HCT116 (cell line): ENCODE data around the gene KLHL2. TPM values are rescaled to one million over a fixed set of nuclear protein-coding genes. Genes with fewer than 3 reads are reported as not detected.

ENCODE experiments used
- ATAC-seq: fragments of 200-7000 bp; cut with Tn5 transposase; 2 replicates; pipeline ENCODE4 v1.9.1; 2020; ENCODE audit warnings: mild to moderate bottlenecking, moderate library complexity
- BruUV-seq: library from RNA; stranded (reverse); fragments of 400-500 nt; replicated peaks from 2 replicates; lab custom pipeline; 2021; lab: Mats Ljungman, UMichigan
- CTCF ChIA-PET: fragments of 300-600 bp; sonication (Branson Sonifier 250); formaldehyde crosslinking; loops from one replicate; lab custom pipeline; 2021; ENCODE audit warnings: antibody characterized with exemption; lab: Charles Lee
- POLR2A ChIA-PET: fragments of 300-600, 350-600 bp; sonication (Branson Sonifier 250); formaldehyde crosslinking; loops from one replicate; lab custom pipeline; 2021; ENCODE audit warnings: antibody characterized with exemption; lab: Charles Lee
- RAD21 ChIA-PET, 2 experiments: fragments of 300-600 bp; sonication (Branson Sonifier 250); formaldehyde crosslinking; loops; one replicate each; lab custom pipeline; 2023; ENCODE audit warnings: low total read pairs in 2 of 2; ENCODE audit not compliant: uncharacterized antibody in 2 of 2, unreplicated experiment in 2 of 2, low non-redundant PET in 1 of 2; lab: Charles Lee
- DNase-seq: peaks from one replicate; pipeline ENCODE4 v3.0.0-alpha.2; 2010; ENCODE audit warnings: low read depth, low spot score
- H2AFZ ChIP-seq: fragments of 200-600 bp; shearing (Covaris generic), sonication (generic); 2 replicates; pipeline ENCODE4 v1.6.1; 2017; ENCODE audit warnings: low read depth, mixed run types, mixed read lengths, antibody characterized with exemption, low read length; ENCODE audit not compliant: poor library complexity, severe bottlenecking
- H3K27ac ChIP-seq: 2 replicates; pipeline ENCODE4 v1.5.1; 2012; ENCODE audit warnings: low read depth, low read length
- H3K27me3 ChIP-seq: fragments of 200-600 bp; sonication (generic); 2 replicates; pipeline ENCODE4 v1.6.1; 2016; ENCODE audit warnings: mixed run types, low read length, mixed read lengths; ENCODE audit not compliant: insufficient read depth
- H3K36me3 ChIP-seq, 2 experiments: fragments of 200-500 bp in 1 of 2; fragments of 200-600 bp in 1 of 2; sonication (Bioruptor generic) in 1 of 2; sonication (generic) in 1 of 2; 2 replicates each; pipeline versions ENCODE4 v1.5.1 to v1.6.1; 2014 to 2016; ENCODE audit warnings: low read length in 2 of 2, inconsistent platforms in 1 of 2, mixed read lengths in 1 of 2, mixed run types in 1 of 2; ENCODE audit not compliant: insufficient read depth in 2 of 2, control insufficient read depth in 1 of 2
- H3K4me1 ChIP-seq, 2 experiments: fragments of 200-600 bp in 1 of 2; sonication (generic) in 1 of 2; 2 replicates each; pipeline versions ENCODE4 v1.5.1 to v1.6.1; 2012 to 2017; ENCODE audit warnings: low read length in 2 of 2, inconsistent platforms in 1 of 2, mild to moderate bottlenecking in 1 of 2, mixed read lengths in 1 of 2, mixed run types in 1 of 2, moderate library complexity in 1 of 2; ENCODE audit not compliant: insufficient read depth in 2 of 2, control insufficient read depth in 1 of 2
- H3K4me2 ChIP-seq: fragments of 200-600 bp; sonication (generic); 2 replicates; pipeline ENCODE4 v1.6.1; 2017; ENCODE audit warnings: mixed run types, low read length, mixed read lengths
- H3K4me3 ChIP-seq, 2 experiments: fragments of 200-600 bp in 1 of 2; sonication (generic) in 1 of 2; replicated peaks in 1 of 2; 2 replicates each; pipeline ENCODE4 v1.5.1; 2011 to 2016; ENCODE audit warnings: low read length in 2 of 2, control low read depth in 1 of 2, low read depth in 1 of 2, mild to moderate bottlenecking in 1 of 2, mixed read lengths in 1 of 2, mixed run types in 1 of 2
- H3K79me2 ChIP-seq: fragments of 200-600 bp; sonication (generic); 2 replicates; pipeline ENCODE4 v1.6.1; 2017; ENCODE audit warnings: mild to moderate bottlenecking, mixed run types, low read length, moderate library complexity, mixed read lengths; ENCODE audit not compliant: insufficient read depth
- H3K9ac ChIP-seq: fragments of 200-600 bp; sonication (generic); 2 replicates; pipeline ENCODE4 v1.6.1; 2016; ENCODE audit warnings: low read length, mixed read lengths
- H3K9me2 ChIP-seq: fragments of 200-600 bp; sonication (generic), shearing (Covaris generic); 2 replicates; pipeline ENCODE4 v1.6.1; 2017; ENCODE audit warnings: mixed run types, mild to moderate bottlenecking, moderate library complexity; ENCODE audit not compliant: insufficient read depth
- H3K9me3 ChIP-seq, 2 experiments: fragments of 200-500 bp in 1 of 2; fragments of 200-600 bp in 1 of 2; sonication (Bioruptor generic) in 1 of 2; sonication (generic) in 1 of 2; 2 replicates each; pipeline ENCODE4 v1.6.1; 2014 to 2017; ENCODE audit warnings: low read length in 2 of 2, mixed read lengths in 2 of 2, inconsistent platforms in 1 of 2, low read depth in 1 of 2, mild to moderate bottlenecking in 1 of 2, mixed run types in 1 of 2, moderate library complexity in 1 of 2; ENCODE audit not compliant: control insufficient read depth in 1 of 2, insufficient read depth in 1 of 2
- H4K20me1 ChIP-seq: fragments of 200-600 bp; sonication (generic), shearing (Covaris generic); 2 replicates; pipeline ENCODE4 v1.6.1; 2017; ENCODE audit warnings: mixed run types, mild to moderate bottlenecking, moderate library complexity; ENCODE audit not compliant: insufficient read depth
- CTCF ChIP-seq, 3 experiments: fragments of 200-600 bp in 1 of 3; sonication (generic) in 1 of 3; IDR thresholded peaks in 2 of 3; conservative IDR thresholded peaks in 1 of 3; 2 replicates each; pipeline ENCODE4 v1.5.1; 2012 to 2017; ENCODE audit warnings: low read depth in 2 of 3, low read length in 2 of 3, antibody characterized with exemption in 1 of 3, borderline replicate concordance in 1 of 3, control low read depth in 1 of 3, mild to moderate bottlenecking in 1 of 3, mixed read lengths in 1 of 3, mixed run types in 1 of 3, moderate library complexity in 1 of 3; ENCODE audit not compliant: insufficient read depth in 1 of 3
- EGR1 ChIP-seq: IDR thresholded peaks from 2 replicates; pipeline ENCODE4 v1.6.1; 2012; ENCODE audit warnings: low read depth
- ELF1 ChIP-seq: IDR thresholded peaks from 2 replicates; pipeline ENCODE4 v1.6.1; 2012; ENCODE audit warnings: low read depth, borderline replicate concordance
- JUND ChIP-seq: IDR thresholded peaks from 2 replicates; pipeline ENCODE4 v1.6.1; 2012
- POLR2A ChIP-seq: IDR thresholded peaks from 2 replicates; pipeline ENCODE4 v1.7.0; 2011; ENCODE audit warnings: borderline replicate concordance; ENCODE audit not compliant: insufficient read depth, insufficient read length; ENCODE audit errors: extremely low read depth
- RAD21 ChIP-seq: IDR thresholded peaks from 2 replicates; pipeline ENCODE4 v1.6.1; 2012; ENCODE audit warnings: low read depth, mild to moderate bottlenecking
- SP1 ChIP-seq: IDR thresholded peaks from 2 replicates; pipeline ENCODE4 v1.6.1; 2012; ENCODE audit warnings: low read depth
- SRF ChIP-seq: IDR thresholded peaks from 2 replicates; pipeline ENCODE4 v1.6.1; 2012; ENCODE audit warnings: low read depth
- TCF7L2 ChIP-seq: IDR thresholded peaks from 2 replicates; pipeline ENCODE4 v1.7.0; 2011; ENCODE audit warnings: borderline replicate concordance, inconsistent platforms; ENCODE audit not compliant: insufficient read depth, insufficient read length; ENCODE audit errors: extremely low read depth
- ZBTB33 ChIP-seq: IDR thresholded peaks from 2 replicates; pipeline ENCODE4 v1.6.1; 2011; ENCODE audit warnings: mild to moderate bottlenecking, low read length, moderate library complexity; ENCODE audit not compliant: insufficient replicate concordance; ENCODE audit errors: extremely low read depth
- ZFX ChIP-seq: fragments of 450-650 bp; IDR thresholded peaks from 2 replicates; pipeline ENCODE4 v1.6.1; 2017
- ZNF274 ChIP-seq: fragments of 200-500 bp; sonication (Bioruptor generic); IDR thresholded peaks from 2 replicates; pipeline ENCODE4 v1.6.1; 2014; ENCODE audit warnings: mild to moderate bottlenecking, low read depth, low read length, inconsistent platforms
- intact Hi-C: fragments of 100-400 bp; cut with micrococcal nuclease; formaldehyde crosslinking; loops from 2 replicates; pipeline ENCODE4 v1.10.0; 2022
- total RNA-seq: library from RNA; stranded (reverse); gene quantifications from one replicate; pipeline ENCODE4 v1.2.1, GENCODE V29; 2021; ENCODE audit not compliant: unreplicated experiment

KLHL2 gene
- total RNA-seq, 1 experiment from 2014 or later: 24.6 TPM

GRCh38 chr4:165293061-165293460, 85.7 kb downstream of the KLHL2 start:
- Histone ChIP-seq H2AFZ (no peak overlapping the region), H4K20me1 (no peaks in the 10 kb centered on the region), H3K27ac (no peak overlapping the region), H3K79me2 (no peaks in the 10 kb centered on the region; the same call in 1 of the 2 replicates), H3K9ac (no peak overlapping the region), H3K4me1 (no peaks in the 10 kb centered on the region), H3K4me3 (no peak overlapping the region), H3K9me2 (no peaks in the 10 kb centered on the region), H3K4me2 (no peak overlapping the region), H3K9me3 (no peaks in the 10 kb centered on the region), H3K36me3 (peaks cover 0 to 7% of the 10 kb centered on the region in 2 experiments; a peak in 1 of 4 replicates), H3K27me3 (no peaks in the 10 kb centered on the region)
- intact Hi-C loops: no loop called here
- RAD21 ChIA-PET: no interaction called here
- no TSS peak for BruUV-seq
- no peak for TF ChIP-seq SRF
- TF ChIP-seq CTCF (IDR thresholded peaks at IDR 0.05 in 2 of 3, conservative IDR thresholded peaks at IDR 0.05 in 1 of 3; ENCODE audit: borderline replicate concordance in 1 of 3, insufficient read depth in 1 of 3, low read depth in 2 of 3, low read length in 2 of 3): no peak
- no peak for TF ChIP-seq EGR1
- TF ChIP-seq ELF1: no peak
- no peak for TF ChIP-seq RAD21
- TF ChIP-seq ZFX: no peak
- TF ChIP-seq ZBTB33: no peak
- TF ChIP-seq SP1: no peak
- no peak for TF ChIP-seq TCF7L2
- no peak for TF ChIP-seq ZNF274
- TF ChIP-seq POLR2A: no peak
- TF ChIP-seq JUND: no peak
- no peak for ATAC-seq
- no peak for DNase-seq
- CTCF ChIA-PET: no interaction called here
- POLR2A ChIA-PET: no interaction called here
